A204.1 (cell line): ENCODE results near the gene LDLRAD3.

ENCODE experiments used
- FAIRE-seq: peaks from 2 replicates; lab custom pipeline; 2012; peaks lifted over from hg19 to GRCh38; lab: Jason Lieb, UNC

Gene LDLRAD3

GRCh38 chr11:36214976-36215692 is 271.3 kb downstream of the LDLRAD3 start:
- FAIRE-seq: no peak

- FAIRE-seq: no peak
These were observed 271.8 kb downstream of the LDLRAD3 start for GRCh38 chr11:36215693-36216060.

GRCh38 chr11:36216061-36216615 is 272.3 kb downstream of the LDLRAD3 start:
- no peak for FAIRE-seq

- no peak for FAIRE-seq
These were observed 274.5 kb downstream of the LDLRAD3 start for GRCh38 chr11:36218283-36218921.

- no peak for FAIRE-seq
These were observed 276.1 kb downstream of the LDLRAD3 start for GRCh38 chr11:36219996-36220395.

- FAIRE-seq: no peak
These were observed 279.2 kb downstream of the LDLRAD3 start for GRCh38 chr11:36222831-36223635.

GRCh38 chr11:36224209-36224882 is 280.5 kb downstream of the LDLRAD3 start:
- FAIRE-seq: no peak

GRCh38 chr11:36227044-36227443 is 283.2 kb downstream of the LDLRAD3 start:
- FAIRE-seq: no peak

- FAIRE-seq: no peak
These were observed 284.8 kb downstream of the LDLRAD3 start for GRCh38 chr11:36228689-36229088.

GRCh38 chr11:36229091-36229705 is 285.3 kb downstream of the LDLRAD3 start:
- FAIRE-seq: no peak

GRCh38 chr11:36230779-36231699 is 287.2 kb downstream of the LDLRAD3 start:
- FAIRE-seq: no peak

GRCh38 chr11:36233204-36233603 is 289.3 kb downstream of the LDLRAD3 start:
- FAIRE-seq: no peak

- FAIRE-seq: no peak
These were observed 291.0 kb downstream of the LDLRAD3 start for GRCh38 chr11:36234825-36235224.

- FAIRE-seq: no peak
These were observed 291.9 kb downstream of the LDLRAD3 start for GRCh38 chr11:36235750-36236149.

- FAIRE-seq: no peak
These were observed 293.5 kb downstream of the LDLRAD3 start for GRCh38 chr11:36237391-36237790.

- no peak for FAIRE-seq
These were observed 294.3 kb downstream of the LDLRAD3 start for GRCh38 chr11:36238036-36238631.

GRCh38 chr11:36238881-36239280 is 295.0 kb downstream of the LDLRAD3 start:
- no peak for FAIRE-seq

- FAIRE-seq: no peak
These were observed 295.8 kb downstream of the LDLRAD3 start for GRCh38 chr11:36239636-36240035.

GRCh38 chr11:36240173-36240572 is 296.3 kb downstream of the LDLRAD3 start:
- no peak for FAIRE-seq

- no peak for FAIRE-seq
These were observed 296.9 kb downstream of the LDLRAD3 start for GRCh38 chr11:36240801-36241200.
